WI38 (cell line): Measurements from ENCODE around the gene GSTCD.

ENCODE experiments used
- H3K4me3 ChIP-seq: 2 replicates; pipeline ENCODE4 v1.5.1; 2011; ENCODE audit warnings: low read depth, mild to moderate bottlenecking, control low read depth, low read length
- CTCF ChIP-seq: IDR thresholded peaks from 2 replicates; pipeline ENCODE4 v1.5.1; 2012; ENCODE audit warnings: low read depth, mild to moderate bottlenecking, control low read depth, low read length

The GSTCD gene

GRCh38 chr4:105895583-105896460 is 187.2 kb downstream of the GSTCD start:
- TF ChIP-seq CTCF = no peak
- H3K4me3 ChIP-seq = no peak overlapping the region

- no peak for TF ChIP-seq CTCF
- H3K4me3 ChIP-seq = no peak overlapping the region
These were observed 187.9 kb downstream of the GSTCD start for GRCh38 chr4:105896461-105896942.
